ENCODE measurements around the gene PQBP1. TPM values are rescaled to one million over a fixed set of nuclear protein-coding genes. Genes with fewer than 3 reads are reported as not detected.
A peak's percentile ranks its signal among the peaks of the same experiment; 100 is the strongest.

PQBP1 gene
- total and polyA plus RNA-seq, 2 experiments from 2014 or later, result 33.8 to 82.9 TPM

DNA sequence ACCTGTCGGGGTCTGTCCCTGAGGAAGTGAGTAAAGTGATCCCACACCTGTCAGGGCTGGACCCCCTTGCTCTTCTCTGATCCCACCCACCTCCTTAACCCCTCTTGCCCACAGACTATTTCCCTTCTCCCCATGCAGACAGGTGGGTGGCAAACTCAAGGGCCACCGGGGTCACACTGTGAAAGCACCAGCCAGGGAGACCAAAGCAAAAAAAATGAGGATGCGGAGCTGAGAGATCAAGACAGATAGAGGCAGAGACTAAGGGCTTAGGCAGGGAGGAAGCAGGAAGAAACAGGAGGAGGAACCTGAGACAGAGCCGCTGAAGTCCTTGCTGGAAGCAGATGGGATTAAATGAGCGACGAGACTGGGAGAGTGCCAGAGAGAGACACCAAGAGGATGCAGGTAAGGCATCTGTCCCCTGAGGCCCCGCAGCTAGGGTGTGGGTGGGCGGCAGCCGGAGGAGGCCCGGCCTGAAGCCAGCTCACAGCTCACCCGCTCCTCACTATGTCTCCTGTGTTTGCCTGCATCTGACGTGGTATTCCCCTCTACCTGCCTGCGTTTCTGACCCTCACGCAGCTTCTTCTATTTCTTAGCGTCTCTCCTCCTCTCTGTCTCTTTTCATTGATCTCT, 7.3 kb upstream of the PQBP1 start:
- Histone ChIP-seq H3K27ac (peak overlapping the region; percentile 80), H3K4me3 (peak overlapping the region; percentile 44), H3K9me3 (ENCODE audit: low read depth) (no peaks in the 10 kb centered on the region), H4K20me1 (ENCODE audit: insufficient read depth, poor library complexity, severe bottlenecking) (no peaks in the 10 kb centered on the region), H3K4me2 (peak overlapping the region; percentile 82), H3K4me1 (ENCODE audit: insufficient read depth) (peaks cover 5% of the 10 kb centered on the region), H3K27me3 (no peaks in the 10 kb centered on the region), H3K9me2 (replicated peaks; ENCODE audit: insufficient read depth) (no peaks in the 10 kb centered on the region), H3K79me2 (peaks cover 3% of the 10 kb centered on the region), H2AFZ (peak overlapping the region; percentile 46), H3K36me3 (replicated peaks; ENCODE audit: insufficient read depth, low read depth) (no peaks in the 10 kb centered on the region)
- no peak for DNase-seq (ENCODE audit: low spot score)
- no peak for TF ChIP-seq EZH2phosphoT487 (IDR thresholded peaks at IDR 0.05; ENCODE audit: low read depth, severe bottlenecking, unreplicated experiment)
- no peak for TF ChIP-seq EZH2 (IDR thresholded peaks at IDR 0.05; ENCODE audit: borderline replicate concordance)
- TF ChIP-seq, protein P1, sequence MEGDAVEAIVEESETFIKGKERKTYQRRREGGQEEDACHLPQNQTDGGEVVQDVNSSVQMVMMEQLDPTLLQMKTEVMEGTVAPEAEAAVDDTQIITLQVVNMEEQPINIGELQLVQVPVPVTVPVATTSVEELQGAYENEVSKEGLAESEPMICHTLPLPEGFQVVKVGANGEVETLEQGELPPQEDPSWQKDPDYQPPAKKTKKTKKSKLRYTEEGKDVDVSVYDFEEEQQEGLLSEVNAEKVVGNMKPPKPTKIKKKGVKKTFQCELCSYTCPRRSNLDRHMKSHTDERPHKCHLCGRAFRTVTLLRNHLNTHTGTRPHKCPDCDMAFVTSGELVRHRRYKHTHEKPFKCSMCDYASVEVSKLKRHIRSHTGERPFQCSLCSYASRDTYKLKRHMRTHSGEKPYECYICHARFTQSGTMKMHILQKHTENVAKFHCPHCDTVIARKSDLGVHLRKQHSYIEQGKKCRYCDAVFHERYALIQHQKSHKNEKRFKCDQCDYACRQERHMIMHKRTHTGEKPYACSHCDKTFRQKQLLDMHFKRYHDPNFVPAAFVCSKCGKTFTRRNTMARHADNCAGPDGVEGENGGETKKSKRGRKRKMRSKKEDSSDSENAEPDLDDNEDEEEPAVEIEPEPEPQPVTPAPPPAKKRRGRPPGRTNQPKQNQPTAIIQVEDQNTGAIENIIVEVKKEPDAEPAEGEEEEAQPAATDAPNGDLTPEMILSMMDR (IDR thresholded peaks at IDR 0.05; ENCODE audit: poor library complexity), result no peak
- 68% methylated on average over 15 of the region's 15 CpGs for WGBS (ENCODE audit: low lambda C conversion rate, missing lambda C conversion rate)

DNA sequence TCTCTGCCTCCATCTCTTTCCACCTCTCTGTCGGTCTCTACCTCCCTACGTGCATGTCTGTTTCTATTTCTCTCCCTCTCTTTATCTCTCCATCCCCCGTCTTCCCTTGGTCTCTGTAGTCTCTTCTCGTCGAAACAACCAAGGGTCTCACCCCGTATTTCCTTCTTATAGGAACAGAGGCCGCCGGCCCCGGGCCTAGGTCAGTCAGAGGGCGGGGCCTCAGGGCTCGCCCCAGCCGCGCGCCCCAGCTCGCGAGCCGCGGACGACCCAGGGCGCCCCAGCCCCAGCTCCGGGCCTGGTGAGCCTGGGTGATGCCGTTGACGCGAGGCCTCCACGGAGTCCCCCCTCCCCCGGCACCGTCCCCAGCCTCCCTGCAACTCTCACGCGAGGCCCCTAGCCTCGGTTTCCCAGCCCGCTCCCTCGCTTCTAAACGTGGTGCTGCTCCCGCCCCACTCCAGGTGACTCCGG, 6.8 kb upstream of the PQBP1 start:
- Histone ChIP-seq H3K79me2 (peaks cover 7% of the 10 kb centered on the region), H3K27me3 (no peaks in the 10 kb centered on the region), H3K9me3 (ENCODE audit: low read depth) (no peaks in the 10 kb centered on the region), H3K4me2 (peak overlapping the region; percentile 82), H3K36me3 (replicated peaks; ENCODE audit: insufficient read depth, low read depth) (no peaks in the 10 kb centered on the region), H3K4me3 (peak overlapping the region; percentile 44), H3K9me2 (replicated peaks; ENCODE audit: insufficient read depth) (no peaks in the 10 kb centered on the region), H4K20me1 (ENCODE audit: insufficient read depth, poor library complexity, severe bottlenecking) (no peaks in the 10 kb centered on the region), H3K4me1 (ENCODE audit: insufficient read depth) (peaks cover 5% of the 10 kb centered on the region), H2AFZ (peak overlapping the region; percentile 46), H3K27ac (peak overlapping the region; percentile 80)
- TF ChIP-seq EZH2phosphoT487 (IDR thresholded peaks at IDR 0.05; ENCODE audit: low read depth, severe bottlenecking, unreplicated experiment) (no peak), EZH2 (IDR thresholded peaks at IDR 0.05; ENCODE audit: borderline replicate concordance) (no peak)
- WGBS (ENCODE audit: low lambda C conversion rate, missing lambda C conversion rate), result 36% methylated on average over 10 of the region's 35 CpGs
- peak; percentile 49 for DNase-seq (ENCODE audit: low spot score)

DNA sequence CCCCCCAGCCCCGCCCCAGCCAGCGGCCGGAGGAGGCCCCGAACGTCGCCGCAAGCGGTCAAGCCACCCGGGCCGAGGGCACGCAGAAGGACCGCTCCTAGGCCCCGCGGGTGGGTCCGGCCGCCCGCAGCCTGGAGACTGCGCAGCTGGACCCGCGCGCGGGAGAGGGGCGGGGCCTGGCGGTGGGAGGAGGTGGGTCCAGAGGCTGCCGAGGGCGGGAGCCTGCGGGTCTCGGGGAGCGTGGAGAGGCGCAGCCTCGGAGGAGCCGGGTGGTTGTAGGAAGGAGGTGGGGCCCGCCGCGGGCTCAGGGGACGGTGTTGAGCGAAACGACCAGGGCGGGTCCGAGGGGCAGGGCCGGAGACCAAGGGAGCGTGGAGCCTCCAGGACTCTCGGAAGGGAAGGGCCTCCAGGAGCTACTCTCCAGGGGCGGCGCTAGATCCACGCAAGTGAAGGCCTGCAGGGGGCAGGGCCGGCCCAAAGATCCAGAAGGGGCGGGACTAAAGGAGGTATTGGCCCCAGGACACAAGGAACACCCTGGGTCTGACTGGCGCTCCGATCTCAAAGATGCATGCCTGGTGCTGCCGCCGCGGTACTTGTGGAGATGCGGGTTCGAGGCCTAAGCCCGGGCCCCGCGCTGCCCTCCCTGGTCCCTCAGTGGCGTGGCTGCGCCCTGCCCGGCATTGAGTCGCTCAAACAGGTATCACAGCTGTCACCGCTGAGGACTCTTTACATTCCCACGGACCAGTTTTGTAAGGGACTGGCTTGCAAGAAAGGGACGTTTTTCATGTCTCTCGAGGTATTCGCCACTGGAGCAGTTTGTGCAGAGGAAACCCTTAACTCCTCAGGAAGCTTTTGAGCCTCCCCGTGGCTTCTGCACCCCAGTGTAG, 6.1 kb upstream of the PQBP1 start:
- H3K4me2 ChIP-seq, result peak overlapping the region; percentile 82
- H3K79me2 ChIP-seq, result peaks cover 14% of the 10 kb centered on the region
- H3K27me3 ChIP-seq, result no peaks in the 10 kb centered on the region
- H4K20me1 ChIP-seq (ENCODE audit: insufficient read depth, poor library complexity, severe bottlenecking), result no peaks in the 10 kb centered on the region
- 37% methylated on average over 30 of the region's 68 CpGs for WGBS (ENCODE audit: low lambda C conversion rate, missing lambda C conversion rate)
- H3K9me2 ChIP-seq (replicated peaks; ENCODE audit: insufficient read depth), result no peaks in the 10 kb centered on the region
- no peaks in the 10 kb centered on the region for H3K9me3 ChIP-seq (ENCODE audit: low read depth)
- no peak for TF ChIP-seq EZH2 (IDR thresholded peaks at IDR 0.05; ENCODE audit: borderline replicate concordance)
- TF ChIP-seq, protein P1 (IDR thresholded peaks at IDR 0.05; ENCODE audit: poor library complexity), result peak; percentile 54
- TF ChIP-seq EZH2phosphoT487 (IDR thresholded peaks at IDR 0.05; ENCODE audit: low read depth, severe bottlenecking, unreplicated experiment), result no peak
- H2AFZ ChIP-seq, result peak overlapping the region; percentile 46
- H3K4me1 ChIP-seq (ENCODE audit: insufficient read depth), result peaks cover 5% of the 10 kb centered on the region
- peak overlapping the region; percentile 80 for H3K27ac ChIP-seq
- no peaks in the 10 kb centered on the region for H3K36me3 ChIP-seq (replicated peaks; ENCODE audit: insufficient read depth, low read depth)
- peak overlapping the region; percentile 44 for H3K4me3 ChIP-seq
- DNase-seq (ENCODE audit: low spot score), result peak; percentile 92

DNA sequence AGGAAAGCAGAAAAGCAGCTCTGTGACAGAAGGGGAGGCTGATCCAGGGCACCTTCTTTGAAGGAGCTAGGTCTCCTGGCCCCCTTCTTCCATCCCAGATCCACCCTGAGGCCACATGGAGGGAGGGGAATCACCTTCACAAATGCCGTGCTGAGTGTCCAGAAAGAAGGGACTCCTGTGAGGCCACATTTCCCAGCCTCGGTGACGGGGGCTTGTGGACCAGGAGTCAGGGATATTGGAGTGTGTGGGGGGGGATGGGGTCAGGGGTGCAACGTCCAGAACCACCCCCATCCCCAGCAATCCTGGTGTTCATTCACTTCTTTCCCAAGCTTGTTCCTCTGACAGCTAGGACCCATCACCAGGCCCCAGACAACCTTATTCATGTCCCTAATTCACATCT, 4.8 kb upstream of the PQBP1 start:
- H3K79me2 ChIP-seq, result peaks cover 14% of the 10 kb centered on the region
- no peaks in the 10 kb centered on the region for H3K36me3 ChIP-seq (replicated peaks; ENCODE audit: insufficient read depth, low read depth)
- TF ChIP-seq, protein P1 (IDR thresholded peaks at IDR 0.05; ENCODE audit: poor library complexity), result no peak
- TF ChIP-seq EZH2 (IDR thresholded peaks at IDR 0.05; ENCODE audit: borderline replicate concordance), result no peak
- TF ChIP-seq EZH2phosphoT487 (IDR thresholded peaks at IDR 0.05; ENCODE audit: low read depth, severe bottlenecking, unreplicated experiment), result no peak
- peaks cover 5% of the 10 kb centered on the region for H3K4me1 ChIP-seq (ENCODE audit: insufficient read depth)
- no peak overlapping the region for H3K4me2 ChIP-seq
- no peak overlapping the region for H3K4me3 ChIP-seq
- WGBS (ENCODE audit: low lambda C conversion rate, missing lambda C conversion rate), result 78% methylated on average over 4 of the region's 4 CpGs
- H3K27me3 ChIP-seq, result no peaks in the 10 kb centered on the region
- DNase-seq (ENCODE audit: low spot score), result no peak
- no peak overlapping the region for H2AFZ ChIP-seq
- H4K20me1 ChIP-seq (ENCODE audit: insufficient read depth, poor library complexity, severe bottlenecking), result no peaks in the 10 kb centered on the region
- no peaks in the 10 kb centered on the region for H3K9me2 ChIP-seq (replicated peaks; ENCODE audit: insufficient read depth)
- H3K9me3 ChIP-seq (ENCODE audit: low read depth), result no peaks in the 10 kb centered on the region
- no peak overlapping the region for H3K27ac ChIP-seq
